HL-60/S4 treated with phorbol 12-myristate 13-acetate at 8.2 ng/mL for 4 days and 3 days (cell line): ENCODE results near the gene PTPRJ.

ENCODE experiments used
- in situ Hi-C: fragments of 300-500 bp; cut with MboI; formaldehyde crosslinking; loops from 2 replicates; pipeline ENCODE4 v1.15.0; 2022; ENCODE audit warnings: low sequenced_read_pairs

Gene PTPRJ

GRCh38 chr11:48056325-48057183 lies 76.2 kb downstream of the PTPRJ start:
- in situ Hi-C loops, result no loop called here

GRCh38 chr11:48058064-48058463 lies 77.7 kb downstream of the PTPRJ start:
- in situ Hi-C loops, result no loop called here

GRCh38 chr11:48058788-48059187 lies 78.4 kb downstream of the PTPRJ start:
- in situ Hi-C loops, result no loop called here

GRCh38 chr11:48062649-48063048 lies 82.3 kb downstream of the PTPRJ start:
- in situ Hi-C loops, result no loop called here

GRCh38 chr11:48063424-48063978 lies 83.1 kb downstream of the PTPRJ start:
- in situ Hi-C loops, result no loop called here

- in situ Hi-C loops, result no loop called here
Measured at GRCh38 chr11:48064306-48064705, 83.9 kb downstream of the PTPRJ start.

GRCh38 chr11:48066881-48067800 lies 86.8 kb downstream of the PTPRJ start:
- in situ Hi-C loops, result no loop called here

GRCh38 chr11:48073031-48073861 lies 92.9 kb downstream of the PTPRJ start:
- in situ Hi-C loops, result no loop called here

- in situ Hi-C loops, result no loop called here
Measured at GRCh38 chr11:48074425-48075181, 94.2 kb downstream of the PTPRJ start.

GRCh38 chr11:48075637-48076036 lies 95.3 kb downstream of the PTPRJ start:
- in situ Hi-C loops, result no loop called here

GRCh38 chr11:48077251-48077650 lies 96.9 kb downstream of the PTPRJ start:
- in situ Hi-C loops, result no loop called here

- in situ Hi-C loops, result no loop called here
Measured at GRCh38 chr11:48078689-48079088, 98.3 kb downstream of the PTPRJ start.

- in situ Hi-C loops, result no loop called here
Measured at GRCh38 chr11:48079596-48079995, 99.2 kb downstream of the PTPRJ start.

- in situ Hi-C loops, result no loop called here
Measured at GRCh38 chr11:48080301-48080861, 100.0 kb downstream of the PTPRJ start.

- in situ Hi-C loops, result no loop called here
Measured at GRCh38 chr11:48081151-48082010, 101.0 kb downstream of the PTPRJ start.

- in situ Hi-C loops, result no loop called here
Measured at GRCh38 chr11:48082771-48083170, 102.4 kb downstream of the PTPRJ start.

- in situ Hi-C loops, result no loop called here
Measured at GRCh38 chr11:48083421-48083820, 103.1 kb downstream of the PTPRJ start.

- in situ Hi-C loops, result no loop called here
Measured at GRCh38 chr11:48085688-48086087, 105.3 kb downstream of the PTPRJ start.

- in situ Hi-C loops, result no loop called here
Measured at GRCh38 chr11:48087422-48087821, 107.1 kb downstream of the PTPRJ start.
